GM18907 (cell line): ENCODE data around the gene LEKR1.
"Not testable (repeated sequence)": the region's sequence is repeated elsewhere in the genome, so short reads cannot be mapped to it uniquely, and the experiment has no call there.

Experiments used
- ATAC-seq: cut with Tn5 transposase; IDR thresholded peaks from one replicate; pipeline ENCODE4 v1.9.1; 2021; ENCODE audit warnings: mild to moderate bottlenecking, moderate library complexity; ENCODE audit not compliant: unreplicated experiment

The LEKR1 gene

DNA sequence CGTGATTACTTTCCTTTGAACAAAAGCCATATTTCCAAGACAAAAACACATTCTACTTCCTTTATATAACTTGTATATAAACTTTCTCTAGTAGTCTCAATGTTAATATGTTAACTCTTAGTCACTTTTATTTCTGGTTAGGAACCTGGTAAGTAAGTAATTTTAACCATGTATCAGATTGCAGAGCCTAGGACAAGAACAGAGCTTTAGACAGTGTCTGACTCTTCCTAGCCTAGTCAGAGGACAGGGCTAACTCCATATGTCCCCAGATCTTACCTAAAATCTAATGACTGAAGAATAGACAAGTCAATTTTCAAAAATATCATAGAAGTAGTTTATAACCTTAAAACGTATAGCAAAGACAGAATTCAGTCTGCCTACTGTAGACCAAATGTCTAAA is 8.3 kb downstream of the LEKR1 start:
- no peak for ATAC-seq

DNA sequence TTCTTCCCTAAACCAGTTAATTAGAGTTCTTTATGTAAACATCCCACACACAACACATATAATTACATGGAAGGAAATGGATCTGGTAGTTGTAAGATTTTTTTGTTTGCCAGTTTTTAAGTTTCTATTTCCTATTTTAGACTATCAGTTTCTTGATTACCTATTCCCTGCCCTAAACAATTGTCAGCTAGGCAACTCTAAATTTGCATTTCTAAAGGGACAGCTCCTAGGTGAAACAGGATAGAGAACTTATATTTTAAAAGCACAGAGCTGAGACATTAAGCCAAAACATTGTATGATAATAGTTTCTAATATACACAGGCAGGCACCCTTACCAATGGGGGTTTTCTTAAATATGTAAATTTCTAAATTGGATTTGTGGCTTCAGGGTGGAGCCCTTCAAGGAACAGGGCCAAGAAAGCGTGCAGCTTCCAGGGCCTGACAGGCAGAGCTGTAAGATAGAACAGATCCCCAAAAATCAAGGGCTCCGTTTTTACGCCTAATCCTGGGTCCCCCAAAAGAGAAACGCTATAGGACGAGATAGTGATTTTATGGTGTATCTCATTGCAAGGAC is 8.9 kb downstream of the LEKR1 start:
- no peak for ATAC-seq

DNA sequence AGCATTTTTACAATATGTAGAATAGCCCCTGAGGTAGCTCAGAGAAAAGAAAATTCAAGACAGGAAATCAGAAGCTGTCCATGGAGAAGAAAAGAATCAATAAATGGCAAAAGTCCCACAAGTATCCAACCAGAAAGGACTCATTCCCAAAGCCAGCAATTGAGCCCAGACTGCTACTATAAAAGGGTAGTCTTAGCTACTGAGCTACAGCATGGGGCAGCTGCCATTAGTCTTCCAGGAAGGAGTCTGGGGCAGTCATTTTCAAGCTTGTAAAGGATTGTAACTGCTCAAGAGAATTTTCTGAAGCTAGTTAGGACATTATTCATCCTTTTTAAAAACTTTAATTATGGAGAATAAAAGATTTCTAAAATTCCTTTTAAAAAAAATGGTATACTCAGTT is 10.5 kb downstream of the LEKR1 start:
- no peak for ATAC-seq

DNA sequence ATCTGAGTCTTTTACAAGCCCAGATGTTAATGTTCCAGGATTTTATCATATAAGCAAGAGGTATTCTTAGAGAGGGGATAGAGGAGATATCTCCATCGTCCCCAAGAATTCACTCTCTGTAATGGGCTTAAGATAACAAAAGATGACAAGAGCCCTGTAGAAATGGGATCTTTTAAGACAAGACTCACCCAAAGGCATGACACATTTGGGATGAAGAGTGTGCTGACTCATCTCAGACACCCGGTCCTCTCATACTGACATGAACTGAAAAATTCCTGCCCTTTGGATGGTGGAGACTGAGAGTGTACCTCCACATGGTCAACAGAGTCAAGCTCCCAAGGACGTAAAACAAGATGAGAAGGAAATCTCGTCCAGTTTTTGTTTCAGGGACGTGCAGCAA is 11.0 kb downstream of the LEKR1 start:
- ATAC-seq = no peak

DNA sequence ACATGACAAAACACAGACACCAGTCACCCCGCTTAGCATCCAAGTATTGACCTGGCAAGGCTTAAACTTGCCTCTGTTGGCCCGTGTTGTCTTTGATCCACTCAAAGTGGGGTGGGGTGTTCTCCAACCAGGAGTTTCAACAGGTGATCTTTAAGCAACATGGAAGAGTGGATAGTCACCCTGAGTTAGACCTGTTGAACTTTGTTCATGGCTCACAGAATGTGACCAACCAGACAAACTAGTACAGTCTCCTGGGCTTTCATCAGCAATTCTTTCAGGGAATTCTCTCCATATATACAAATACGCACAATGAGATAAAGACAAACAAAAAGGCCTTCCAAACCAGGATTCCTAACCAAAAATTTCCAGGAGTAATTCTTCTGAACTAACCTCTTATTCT is 11.9 kb downstream of the LEKR1 start:
- no peak for ATAC-seq

DNA sequence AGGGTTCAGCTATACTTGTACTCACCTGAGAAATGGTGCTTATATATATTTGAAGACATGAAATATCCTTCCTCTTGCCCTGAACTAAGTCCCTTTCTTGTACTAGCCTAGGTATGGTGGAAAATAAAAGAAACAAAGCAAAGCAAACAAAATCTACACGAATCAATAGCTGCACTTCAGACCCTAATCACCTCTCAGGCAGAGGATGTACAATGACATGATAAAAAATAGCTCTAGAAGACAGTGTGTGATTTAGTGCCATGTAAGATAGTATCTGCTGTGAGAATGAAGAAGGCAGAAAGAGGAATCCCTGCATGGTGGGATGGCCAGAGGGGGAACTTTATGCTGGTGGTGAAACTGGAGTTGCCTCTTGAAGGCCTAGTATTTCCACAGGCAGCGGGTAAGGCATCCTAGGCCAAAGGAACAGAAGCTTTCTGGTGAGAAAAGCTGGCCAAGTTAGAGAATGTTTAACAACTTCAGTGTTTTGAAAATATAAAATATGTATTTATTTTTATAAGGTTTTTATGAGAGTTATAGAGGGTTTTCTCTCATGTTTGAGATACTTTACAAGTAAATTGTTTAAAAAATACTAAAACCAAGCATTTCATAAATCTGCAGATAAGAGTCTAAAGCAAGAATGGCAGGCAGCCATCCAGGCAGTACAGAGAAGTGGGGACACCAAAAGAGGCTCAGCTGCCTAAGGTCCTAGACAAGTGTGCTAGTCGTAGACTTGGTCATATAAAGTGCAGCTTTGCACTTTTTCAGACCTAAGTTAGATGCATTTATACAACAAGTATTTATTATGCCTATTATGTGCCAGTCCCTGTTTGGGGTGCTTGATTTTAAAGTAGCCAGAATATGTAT is 14.9 kb downstream of the LEKR1 start:
- ATAC-seq = no peak

DNA sequence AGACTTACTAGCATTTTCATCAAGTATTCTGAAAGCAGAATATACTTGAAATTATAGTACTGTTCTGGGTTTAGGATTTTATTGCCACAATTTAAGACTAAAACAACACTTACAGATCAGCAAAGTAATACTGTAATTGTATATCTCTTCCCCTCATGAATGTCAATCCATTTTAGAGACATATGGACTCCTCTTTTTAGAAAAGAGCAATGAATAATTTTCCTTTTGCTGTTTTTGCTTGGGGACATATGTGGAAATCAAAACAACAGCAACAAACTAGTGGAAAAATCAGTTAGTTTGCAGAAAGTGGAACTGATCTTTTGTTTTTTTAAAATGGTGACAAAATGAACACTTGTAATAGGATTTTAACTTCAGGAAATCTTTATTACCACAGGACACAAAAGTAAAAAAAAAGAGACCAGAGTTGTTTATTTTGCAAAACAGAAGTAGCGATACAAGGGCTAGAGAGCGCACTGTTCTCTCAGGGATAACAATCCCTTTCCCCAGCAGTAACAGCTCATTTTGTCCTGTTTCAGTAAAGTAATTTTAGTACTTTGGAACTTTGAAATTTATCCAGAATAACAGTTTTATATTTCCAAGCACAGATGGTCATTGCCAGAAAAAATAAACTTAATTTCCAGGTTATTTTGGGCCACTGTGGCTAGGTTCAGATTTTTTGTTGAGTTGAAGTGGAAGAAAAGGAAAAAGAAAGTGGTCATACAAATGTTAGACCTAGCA is 17.1 kb downstream of the LEKR1 start:
- no peak for ATAC-seq

DNA sequence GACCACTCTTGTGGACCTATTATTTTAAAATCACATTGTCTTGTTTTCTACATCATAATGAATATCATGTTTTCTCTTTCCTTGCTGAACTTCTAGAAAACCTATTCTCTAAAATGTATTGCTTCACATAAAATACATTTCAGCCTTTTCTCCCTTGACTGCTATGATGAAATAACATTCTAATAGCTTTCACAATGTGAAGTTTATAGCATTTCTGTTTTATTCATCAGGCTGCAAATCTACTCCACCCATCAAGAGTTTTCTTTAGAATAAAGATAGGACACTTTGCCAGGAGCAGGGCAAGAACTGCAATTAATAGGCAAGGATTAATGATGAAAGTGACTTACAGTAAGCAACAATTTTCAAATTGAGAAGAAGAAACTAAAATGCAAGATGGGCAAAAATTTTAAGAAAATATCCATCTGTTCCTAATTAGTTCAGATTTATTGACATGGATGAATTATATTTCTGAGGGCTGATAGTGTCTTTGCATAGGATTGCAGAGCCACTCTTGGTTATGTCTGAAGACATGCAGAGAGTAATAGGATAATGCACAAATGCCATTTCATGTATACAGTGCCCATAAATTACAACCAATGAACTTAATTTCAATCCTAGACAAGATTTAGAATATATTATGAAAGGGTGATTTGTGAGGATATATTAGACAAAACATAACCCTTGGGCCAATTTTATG is 21.7 kb downstream of the LEKR1 start:
- ATAC-seq = no peak

DNA sequence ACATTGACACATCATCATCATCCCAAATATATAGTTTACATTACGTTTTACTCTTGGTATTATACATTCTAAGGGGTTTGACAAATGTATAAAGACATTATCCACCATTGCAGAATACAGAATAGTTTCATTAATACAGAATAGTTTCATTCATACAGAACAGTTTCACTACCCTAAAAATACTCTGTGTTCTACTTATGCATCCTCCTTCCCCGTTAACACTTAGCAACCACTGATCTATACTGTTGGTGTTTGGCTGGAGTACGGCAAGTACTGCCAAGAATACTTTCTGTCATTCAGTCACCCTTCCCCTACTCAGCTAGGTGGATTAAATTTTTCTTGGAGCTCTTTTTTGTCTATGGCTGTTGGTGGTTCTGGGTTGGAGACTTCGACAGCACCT is 33.4 kb downstream of the LEKR1 start:
- ATAC-seq = peak; percentile 96

DNA sequence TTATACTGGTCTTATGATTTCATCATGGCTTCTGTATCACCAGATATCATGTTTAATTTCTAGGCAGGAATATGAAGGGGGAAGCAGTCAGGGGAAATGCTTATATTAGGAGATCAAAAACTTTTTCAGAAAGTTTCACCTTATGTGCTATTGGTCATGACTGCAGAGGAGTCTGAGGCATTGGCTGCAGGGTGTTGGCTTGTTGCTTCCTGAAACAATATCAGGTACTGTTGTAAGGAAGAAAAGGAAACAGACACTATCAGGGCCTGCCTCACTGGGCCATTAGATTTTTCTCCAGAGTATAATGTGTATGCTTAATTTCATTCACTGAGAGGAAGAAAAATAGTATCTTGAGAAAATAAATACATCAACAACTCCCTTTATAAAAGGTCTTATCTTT is 34.7 kb downstream of the LEKR1 start:
- no peak for ATAC-seq

DNA sequence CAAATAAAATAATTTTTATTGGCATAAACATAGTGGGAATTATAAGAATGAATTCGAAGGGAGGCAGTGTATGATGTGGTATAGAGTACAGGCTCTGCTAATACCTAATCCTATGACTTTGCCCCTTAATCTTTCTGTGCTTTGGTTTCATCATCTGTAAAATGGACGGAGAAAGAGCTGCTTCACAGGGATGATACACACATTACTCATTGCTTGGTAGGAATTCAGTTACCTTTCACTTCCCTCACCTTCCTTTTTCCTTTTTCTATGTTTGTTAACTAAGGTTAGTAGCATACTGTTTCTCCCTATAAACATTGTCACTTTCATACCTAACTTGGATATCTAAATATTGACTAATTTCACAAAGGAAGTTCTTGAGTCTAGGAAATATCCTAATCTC is 36.2 kb downstream of the LEKR1 start:
- no peak for ATAC-seq

DNA sequence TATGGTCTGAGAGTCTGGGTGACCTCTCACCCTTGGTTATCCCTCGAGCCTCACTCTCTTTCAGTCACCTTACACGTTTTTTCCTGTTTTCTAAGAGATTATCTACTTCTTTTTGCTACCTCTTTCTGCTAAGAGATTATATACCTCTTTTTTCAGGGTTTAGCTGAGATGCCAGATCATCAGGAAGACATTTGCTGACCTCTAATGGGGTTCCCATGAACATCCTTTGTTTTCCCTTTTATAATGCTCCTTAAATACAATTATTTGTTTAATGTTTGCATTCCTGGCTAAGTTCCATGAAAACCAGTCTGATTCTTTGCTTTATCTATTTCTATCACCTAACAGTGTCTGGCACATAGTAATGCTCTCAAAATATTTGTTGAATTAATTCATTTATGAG is 39.6 kb downstream of the LEKR1 start:
- ATAC-seq = no peak

DNA sequence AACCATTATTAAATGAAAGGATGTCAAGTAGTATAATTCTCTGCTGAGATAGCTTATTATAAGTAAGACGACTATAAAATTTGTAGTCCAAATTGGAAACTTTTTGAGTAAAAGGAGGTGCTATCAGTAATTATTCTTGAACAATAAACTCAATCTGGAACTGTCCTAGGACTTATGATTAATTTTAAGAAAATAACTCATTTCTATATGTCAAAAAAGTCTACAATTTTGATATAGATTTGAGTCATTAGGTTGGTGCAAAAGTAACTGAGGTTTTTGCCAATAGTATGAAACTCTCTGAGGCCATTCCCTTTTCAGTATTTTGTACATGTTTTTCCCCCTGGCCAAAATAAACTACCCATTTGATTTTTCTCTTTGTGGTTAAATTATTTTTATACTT is 41.0 kb downstream of the LEKR1 start:
- no peak for ATAC-seq

DNA sequence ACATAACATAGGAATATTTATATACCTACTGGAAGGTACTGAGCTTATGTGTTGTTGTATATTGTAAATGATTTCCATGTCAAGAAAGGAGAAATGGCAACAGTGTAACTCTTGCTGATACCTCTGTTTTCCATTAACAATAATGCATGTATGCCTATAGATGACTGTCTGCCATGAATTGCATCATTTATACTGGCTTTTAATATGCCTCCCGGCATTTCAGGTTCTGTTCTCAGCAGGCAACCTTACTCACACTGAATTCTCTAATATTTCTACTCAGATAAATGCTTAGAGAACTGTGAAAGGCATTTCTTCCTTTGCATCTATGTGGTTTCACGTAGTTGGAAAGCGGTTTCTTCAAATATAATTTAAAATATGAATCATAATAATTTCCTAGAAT is 41.8 kb downstream of the LEKR1 start:
- ATAC-seq = no peak

DNA sequence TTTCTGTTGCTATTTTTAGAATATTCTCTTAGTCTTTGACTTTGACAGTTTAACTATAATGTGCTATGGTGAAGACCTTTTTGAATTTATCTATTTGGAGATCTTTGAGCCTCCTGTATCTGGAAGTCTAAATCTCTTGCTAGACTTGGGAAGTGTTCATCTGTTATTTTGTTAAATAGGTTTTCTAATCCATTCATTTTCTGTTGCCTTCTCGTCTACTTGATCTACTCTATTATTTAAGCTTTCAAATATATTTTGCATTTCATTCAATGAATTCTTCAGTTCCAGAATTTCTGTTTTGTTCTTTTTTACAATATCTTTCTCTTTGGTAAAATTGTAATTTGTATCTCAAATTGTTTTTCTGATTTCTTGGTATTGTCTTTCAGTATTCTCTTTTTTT is 47.8 kb downstream of the LEKR1 start:
- ATAC-seq = no peak

DNA sequence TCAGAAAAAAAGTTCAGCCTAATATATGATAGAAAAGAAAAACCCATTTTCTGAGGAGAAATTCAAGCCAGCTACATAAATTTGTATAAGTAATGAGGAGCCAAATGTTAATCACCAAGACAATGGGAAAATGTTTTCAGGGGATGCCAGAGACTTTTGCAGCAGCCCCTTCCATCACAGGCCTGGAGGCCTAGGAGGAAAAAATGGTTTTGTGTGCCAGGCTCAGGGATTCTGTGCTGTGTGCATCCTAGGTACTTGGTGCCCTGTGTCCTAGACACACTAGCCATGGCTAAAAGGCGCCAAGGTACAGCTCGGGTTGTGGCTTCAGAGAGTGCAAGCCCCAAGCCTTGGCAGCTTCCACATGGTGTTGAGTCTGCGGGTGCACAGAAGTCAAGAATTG is 53.3 kb downstream of the LEKR1 start:
- ATAC-seq = not testable (repeated sequence)

DNA sequence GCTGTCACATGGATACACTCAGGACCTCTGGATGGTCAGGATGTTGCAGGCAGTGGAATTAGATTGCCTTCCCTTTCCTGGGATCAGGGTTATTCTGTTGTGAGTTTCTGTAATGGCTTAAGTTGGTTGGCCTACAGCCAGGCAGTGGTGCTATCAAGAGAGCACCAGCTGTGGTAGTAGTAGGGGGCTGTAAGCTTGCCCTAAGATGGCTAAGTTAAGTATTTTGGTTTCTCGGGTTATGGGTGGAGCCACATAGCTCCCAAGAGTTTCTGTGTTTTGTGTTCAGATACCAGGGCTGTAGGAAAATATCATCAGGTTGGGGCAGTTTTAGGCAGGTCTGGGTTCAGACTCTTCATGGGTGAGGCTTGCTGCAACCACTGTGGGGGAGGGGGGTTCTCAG is 59.6 kb downstream of the LEKR1 start:
- ATAC-seq = no peak

DNA sequence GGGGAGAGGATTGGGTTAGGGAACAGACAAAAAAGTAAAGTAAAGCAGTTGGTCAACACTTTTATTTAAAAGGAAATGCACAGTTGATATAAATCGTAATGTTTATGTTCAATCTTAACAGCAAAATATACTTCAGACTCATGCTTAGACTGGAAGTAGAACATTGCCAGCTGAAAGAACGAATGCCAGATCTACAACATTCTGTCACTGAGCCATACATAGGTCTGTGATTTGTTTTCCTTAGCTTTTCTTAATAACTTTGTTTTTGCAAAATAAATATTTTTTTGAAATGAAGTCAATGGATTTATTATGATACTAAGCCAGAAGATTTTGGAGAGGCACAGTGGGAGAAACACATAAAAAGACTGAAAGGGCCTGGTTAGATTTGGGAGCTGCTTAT is 62.0 kb downstream of the LEKR1 start:
- no peak for ATAC-seq

DNA sequence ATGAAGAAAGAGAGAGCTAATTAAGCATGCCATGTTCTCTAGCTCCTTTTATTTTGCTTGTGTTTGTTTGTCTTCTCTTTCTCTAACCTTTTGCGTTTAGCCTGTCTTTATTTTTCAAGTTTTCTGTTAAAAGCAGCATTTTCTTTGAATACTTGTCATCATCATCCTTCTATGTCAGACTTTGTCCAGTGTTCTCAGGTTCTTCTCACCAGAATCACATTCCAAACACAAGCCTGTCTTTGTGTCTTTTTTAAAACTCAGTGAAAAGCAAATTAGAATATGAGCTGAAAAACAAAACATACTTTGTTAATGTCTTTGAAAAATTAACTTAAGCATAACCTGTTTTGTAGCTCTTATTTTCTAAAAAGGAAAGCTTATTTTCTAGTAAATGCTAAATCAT is 62.4 kb downstream of the LEKR1 start:
- ATAC-seq = no peak

DNA sequence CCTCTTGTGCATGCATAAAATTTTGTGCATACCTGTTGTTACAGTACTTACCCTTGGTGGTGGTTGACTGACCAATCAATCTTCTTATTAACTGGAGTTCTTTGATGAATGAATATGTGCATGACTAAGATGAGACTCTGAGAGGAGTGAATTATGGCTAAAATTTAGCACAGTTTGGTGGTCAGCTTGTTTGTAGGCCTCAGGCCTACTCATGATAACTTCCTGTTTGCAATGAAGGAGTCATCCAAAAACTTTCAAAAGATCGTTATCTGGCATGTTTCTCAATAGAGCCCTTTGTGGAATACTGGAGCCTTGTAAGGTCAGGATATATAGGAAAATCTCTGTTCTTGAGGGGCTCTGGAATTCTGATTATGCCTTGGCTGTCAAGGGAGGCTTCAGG is 66.5 kb downstream of the LEKR1 start:
- no peak for ATAC-seq

DNA sequence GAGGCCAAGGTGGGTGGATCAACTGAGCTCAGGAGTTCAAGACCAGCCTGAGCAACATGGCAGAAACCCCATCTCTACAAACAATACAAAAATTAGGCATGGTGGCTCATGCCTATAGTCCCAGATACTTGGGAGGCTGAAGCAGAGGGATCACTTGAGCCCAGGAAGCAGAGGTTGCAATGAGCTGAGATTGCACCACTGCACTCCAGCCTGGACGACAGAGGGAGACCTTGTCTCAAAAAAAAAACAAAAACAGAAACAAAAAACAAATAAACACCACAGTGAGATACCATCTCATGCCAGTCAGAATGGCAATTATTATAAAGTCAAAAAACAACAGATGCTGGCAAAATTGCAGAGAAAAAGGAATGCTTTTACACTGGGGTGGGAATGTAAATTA is 69.2 kb downstream of the LEKR1 start:
- ATAC-seq = not testable (repeated sequence)
